ENCODE measurements around the gene SMIM8.

DNA sequence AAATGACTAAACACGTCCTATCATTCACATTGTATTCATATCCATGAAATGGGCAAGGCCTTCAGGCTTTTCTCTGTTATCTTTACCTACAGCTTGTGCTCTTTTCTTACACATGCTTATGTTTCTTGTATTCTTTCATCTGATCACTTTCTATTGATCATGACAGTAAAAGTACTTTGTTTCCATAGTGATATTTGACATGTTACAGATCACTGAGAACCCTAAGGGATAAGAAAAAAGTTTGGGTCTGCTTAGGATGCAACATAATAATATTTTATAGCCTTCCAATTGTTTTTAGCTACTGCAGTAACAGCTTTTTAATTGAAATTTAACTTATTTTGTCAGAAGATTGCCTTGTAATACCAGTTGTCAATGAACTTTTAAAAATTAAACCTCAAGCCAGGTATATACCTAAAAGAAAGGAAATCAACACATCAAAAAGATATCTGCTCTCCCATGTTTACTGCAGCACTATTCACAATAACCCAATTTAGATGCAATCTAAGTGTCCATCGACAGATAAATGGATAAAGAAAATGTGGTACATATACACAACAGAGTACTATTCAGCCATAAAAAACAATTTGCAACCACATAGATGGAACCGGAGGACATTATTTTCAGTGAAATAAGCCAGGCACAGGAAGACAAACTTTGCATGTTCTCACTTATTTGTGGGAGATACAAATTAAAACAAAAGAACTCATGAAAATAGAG is 3.0 kb upstream of the SMIM8 start:
- TF ChIP-seq POLR2A (IDR thresholded peaks at IDR 0.05): no peak
- TF ChIP-seq, protein P1, sequence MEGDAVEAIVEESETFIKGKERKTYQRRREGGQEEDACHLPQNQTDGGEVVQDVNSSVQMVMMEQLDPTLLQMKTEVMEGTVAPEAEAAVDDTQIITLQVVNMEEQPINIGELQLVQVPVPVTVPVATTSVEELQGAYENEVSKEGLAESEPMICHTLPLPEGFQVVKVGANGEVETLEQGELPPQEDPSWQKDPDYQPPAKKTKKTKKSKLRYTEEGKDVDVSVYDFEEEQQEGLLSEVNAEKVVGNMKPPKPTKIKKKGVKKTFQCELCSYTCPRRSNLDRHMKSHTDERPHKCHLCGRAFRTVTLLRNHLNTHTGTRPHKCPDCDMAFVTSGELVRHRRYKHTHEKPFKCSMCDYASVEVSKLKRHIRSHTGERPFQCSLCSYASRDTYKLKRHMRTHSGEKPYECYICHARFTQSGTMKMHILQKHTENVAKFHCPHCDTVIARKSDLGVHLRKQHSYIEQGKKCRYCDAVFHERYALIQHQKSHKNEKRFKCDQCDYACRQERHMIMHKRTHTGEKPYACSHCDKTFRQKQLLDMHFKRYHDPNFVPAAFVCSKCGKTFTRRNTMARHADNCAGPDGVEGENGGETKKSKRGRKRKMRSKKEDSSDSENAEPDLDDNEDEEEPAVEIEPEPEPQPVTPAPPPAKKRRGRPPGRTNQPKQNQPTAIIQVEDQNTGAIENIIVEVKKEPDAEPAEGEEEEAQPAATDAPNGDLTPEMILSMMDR (IDR thresholded peaks at IDR 0.05): no peak
